GM12892 (cell line): ENCODE data around the gene LRFN2.

ENCODE experiments used
- POLR2A ChIP-seq: IDR thresholded peaks from 2 replicates; pipeline ENCODE4 v1.6.1; 2011; ENCODE audit warnings: low read depth, low read length, control low read depth
- TAF1 ChIP-seq: IDR thresholded peaks from 2 replicates; pipeline ENCODE4 v1.6.1; 2011; ENCODE audit warnings: low read depth, mild to moderate bottlenecking, control low read depth, low read length, borderline replicate concordance

DNA sequence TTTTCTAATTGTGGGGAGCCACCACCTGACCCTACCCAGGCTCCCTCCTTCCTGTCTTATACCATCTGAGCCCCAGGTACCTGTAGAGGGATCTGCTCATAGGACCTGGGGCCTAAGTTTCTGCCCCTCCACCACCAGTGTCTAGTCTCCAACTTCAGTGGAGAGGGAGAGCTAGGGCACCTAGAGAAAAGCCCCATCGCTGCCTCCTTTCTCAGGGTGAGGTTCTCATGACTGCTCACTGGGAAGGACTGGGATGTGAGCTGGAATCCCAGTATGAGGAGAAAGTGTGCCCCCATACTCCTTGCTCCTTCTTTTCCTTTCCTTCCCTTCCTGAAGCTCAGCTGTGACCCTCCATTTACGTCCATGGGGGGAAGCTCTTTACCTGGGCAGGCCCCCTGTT is 231.6 kb downstream of the LRFN2 start:
- TF ChIP-seq TAF1, result no peak
- TF ChIP-seq POLR2A, result no peak
